HUES48 (cell line): ENCODE measurements around the gene ADGRG3.

Source experiments
- H3K27ac ChIP-seq: one replicate; pipeline ENCODE4 v1.7.0; 2013; ENCODE audit warnings: low read depth, low read length, inconsistent platforms
- H3K27me3 ChIP-seq: 2 replicates; pipeline ENCODE4 v1.6.1; 2013; ENCODE audit warnings: mild to moderate bottlenecking, low read length; ENCODE audit not compliant: control insufficient read depth, insufficient read depth
- H3K36me3 ChIP-seq: 2 replicates; pipeline ENCODE4 v1.6.1; 2013; ENCODE audit warnings: low read length; ENCODE audit not compliant: control insufficient read depth, insufficient read depth
- H3K4me1 ChIP-seq: 2 replicates; pipeline ENCODE4 v1.6.1; 2013; ENCODE audit warnings: mild to moderate bottlenecking, low read length; ENCODE audit not compliant: control insufficient read depth, insufficient read depth
- H3K4me3 ChIP-seq: 2 replicates; pipeline ENCODE4 v1.5.1; 2013; ENCODE audit warnings: mild to moderate bottlenecking, low read depth, low read length
- H3K9ac ChIP-seq: 2 replicates; pipeline ENCODE4 v1.6.1; 2013; ENCODE audit warnings: mild to moderate bottlenecking, low read depth, low read length, moderate library complexity
- H3K9me3 ChIP-seq: 2 replicates; pipeline ENCODE4 v1.6.1; 2013; ENCODE audit warnings: low read length; ENCODE audit not compliant: control insufficient read depth, insufficient read depth

ADGRG3 gene

DNA sequence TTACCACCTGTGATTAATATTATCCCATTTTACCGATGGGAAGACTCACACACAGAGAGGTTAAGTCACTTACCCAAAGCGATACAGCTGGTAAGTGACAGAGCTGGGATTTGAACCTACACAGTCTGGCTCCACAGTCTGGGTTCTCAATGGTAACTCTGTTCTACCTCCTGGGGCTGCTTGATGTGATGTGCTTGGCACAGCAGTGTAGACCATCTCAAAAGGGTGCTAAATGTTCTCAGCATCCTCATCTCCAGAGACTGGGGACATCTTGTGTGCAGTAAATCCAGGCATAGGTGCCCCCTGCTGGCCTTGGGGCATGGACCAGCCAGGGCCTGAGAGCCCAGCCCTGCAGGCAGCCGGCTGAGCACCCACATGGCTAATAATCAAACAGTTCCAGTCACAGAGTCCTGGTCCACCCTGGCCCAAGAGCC lies 52.1 kb downstream of the ADGRG3 start:
- Histone ChIP-seq H3K4me3 (no peak overlapping the region), H3K27ac (no peak overlapping the region), H3K4me1 (no peaks in the 10 kb centered on the region), H3K36me3 (no peaks in the 10 kb centered on the region), H3K9me3 (no peaks in the 10 kb centered on the region), H3K27me3 (no peaks in the 10 kb centered on the region), H3K9ac (no peak overlapping the region)

DNA sequence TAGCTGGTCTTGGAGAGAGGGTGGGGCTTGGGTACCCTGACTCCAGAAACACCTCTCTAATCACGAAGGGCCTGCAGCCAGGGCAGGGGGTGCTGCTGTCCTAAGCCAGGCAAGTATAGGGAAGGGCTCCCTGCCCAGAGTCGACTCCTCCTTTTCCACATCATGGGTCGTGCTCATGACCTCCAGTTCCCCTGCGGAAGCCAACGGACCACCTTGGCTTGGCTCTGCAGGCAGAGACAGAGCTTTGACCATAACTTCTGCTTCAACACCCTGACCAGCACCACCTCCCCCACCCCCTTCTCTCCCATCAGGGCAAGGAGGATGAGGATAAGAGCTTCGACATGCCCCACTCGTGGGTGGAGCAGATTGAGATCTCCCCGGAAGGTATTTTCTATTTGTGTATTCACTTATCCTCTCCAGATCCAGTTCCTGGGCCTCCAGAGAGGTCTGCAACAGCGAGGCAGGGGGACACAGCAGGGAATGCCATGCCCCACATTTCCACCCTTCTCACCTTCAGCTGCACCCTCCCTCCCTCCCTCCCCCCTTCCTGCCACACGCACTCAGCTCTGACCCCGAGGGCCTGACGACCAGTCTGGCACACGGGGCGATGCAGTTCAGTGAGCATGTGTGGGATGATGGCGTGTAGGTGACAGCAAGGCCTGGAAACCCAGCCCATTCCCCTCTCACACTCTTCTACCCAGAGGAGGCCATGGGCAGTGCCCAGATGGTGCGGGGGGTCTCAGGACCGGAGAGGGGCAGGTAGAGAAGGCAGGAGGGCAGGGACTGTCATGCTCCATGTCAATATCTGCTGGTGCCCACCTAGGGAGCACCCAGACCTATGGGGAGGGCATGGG lies 53.5 kb downstream of the ADGRG3 start:
- no peak overlapping the region for H3K27ac ChIP-seq
- H3K4me1 ChIP-seq, result no peaks in the 10 kb centered on the region
- H3K9ac ChIP-seq, result no peak overlapping the region

DNA sequence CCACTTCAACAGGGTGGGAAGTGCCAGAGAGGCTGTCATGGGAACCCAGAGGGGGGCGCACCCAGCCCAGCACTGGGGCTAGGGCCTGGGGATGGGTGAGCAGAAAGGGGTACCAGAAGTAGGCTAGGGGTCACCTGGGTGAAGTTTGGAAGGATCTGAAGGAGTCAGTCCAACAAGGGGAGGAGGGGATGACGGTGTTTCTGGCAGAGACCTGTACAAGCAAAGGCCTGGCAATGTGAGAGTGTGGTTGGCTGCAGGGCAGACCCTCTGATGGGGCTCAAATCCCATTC lies 54.0 kb downstream of the ADGRG3 start:
- no peak overlapping the region for H3K4me3 ChIP-seq
- H3K9ac ChIP-seq, result no peak overlapping the region
- H3K9me3 ChIP-seq, result no peaks in the 10 kb centered on the region
- no peaks in the 10 kb centered on the region for H3K36me3 ChIP-seq
- H3K27ac ChIP-seq, result no peak overlapping the region
- H3K27me3 ChIP-seq, result no peaks in the 10 kb centered on the region
- no peaks in the 10 kb centered on the region for H3K4me1 ChIP-seq

More for the DNA sequence above, 53.5 kb downstream of the ADGRG3 start:
- no peaks in the 10 kb centered on the region for H3K27me3 ChIP-seq
- H3K36me3 ChIP-seq, result no peaks in the 10 kb centered on the region
- H3K4me3 ChIP-seq, result no peak overlapping the region
- no peaks in the 10 kb centered on the region for H3K9me3 ChIP-seq

DNA sequence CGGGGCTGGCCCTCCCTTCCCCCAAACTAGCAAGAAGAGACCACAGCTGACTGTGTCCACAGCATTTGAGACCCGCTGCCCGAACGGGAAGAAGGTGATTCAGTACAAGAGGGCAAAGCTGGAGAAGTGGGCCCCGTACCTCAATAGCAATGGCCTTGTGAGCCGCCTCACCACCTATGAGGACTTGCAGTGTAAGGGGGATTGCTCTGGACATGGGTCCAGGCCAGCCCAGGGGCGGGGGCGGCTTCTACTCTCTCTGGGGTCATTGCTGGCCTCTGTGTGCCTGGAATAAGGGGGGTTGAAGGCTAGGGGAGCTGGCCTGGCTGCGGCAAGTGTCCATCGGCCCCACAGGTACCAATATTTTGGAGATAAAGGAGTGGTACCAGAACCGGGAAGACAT lies 54.5 kb downstream of the ADGRG3 start:
- Histone ChIP-seq H3K27ac (no peak overlapping the region), H3K9ac (no peak overlapping the region), H3K27me3 (no peaks in the 10 kb centered on the region), H3K4me3 (no peak overlapping the region), H3K9me3 (no peaks in the 10 kb centered on the region), H3K4me1 (no peaks in the 10 kb centered on the region), H3K36me3 (no peaks in the 10 kb centered on the region)

GRCh38 chr16:57723170-57723569 lies 55.1 kb downstream of the ADGRG3 start:
- Histone ChIP-seq H3K9ac (no peak overlapping the region), H3K9me3 (no peaks in the 10 kb centered on the region), H3K27me3 (no peaks in the 10 kb centered on the region), H3K27ac (no peak overlapping the region), H3K4me1 (no peaks in the 10 kb centered on the region), H3K36me3 (no peaks in the 10 kb centered on the region), H3K4me3 (no peak overlapping the region)

DNA sequence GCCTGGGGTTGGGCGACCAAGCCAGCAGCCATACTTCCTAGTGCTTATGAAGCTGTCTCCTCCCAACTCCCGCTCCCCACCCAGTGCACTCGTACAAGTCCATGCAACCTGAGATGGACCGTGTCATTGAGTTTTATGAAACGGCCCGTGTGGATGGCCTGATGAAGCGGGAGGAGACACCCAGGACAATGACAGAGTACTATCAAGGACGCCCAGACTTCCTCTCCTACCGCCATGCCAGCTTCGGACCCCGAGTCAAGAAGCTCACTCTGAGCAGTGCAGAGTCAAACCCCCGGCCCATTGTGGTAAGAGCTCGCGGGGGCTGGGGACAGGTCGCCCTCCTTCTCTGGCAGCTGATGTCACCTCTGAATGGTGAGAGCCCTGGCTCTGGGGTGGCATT lies 56.4 kb downstream of the ADGRG3 start:
- Histone ChIP-seq H3K27me3 (no peaks in the 10 kb centered on the region), H3K36me3 (no peaks in the 10 kb centered on the region), H3K9ac (no peak overlapping the region), H3K9me3 (no peaks in the 10 kb centered on the region), H3K4me1 (no peaks in the 10 kb centered on the region), H3K27ac (no peak overlapping the region), H3K4me3 (no peak overlapping the region)

DNA sequence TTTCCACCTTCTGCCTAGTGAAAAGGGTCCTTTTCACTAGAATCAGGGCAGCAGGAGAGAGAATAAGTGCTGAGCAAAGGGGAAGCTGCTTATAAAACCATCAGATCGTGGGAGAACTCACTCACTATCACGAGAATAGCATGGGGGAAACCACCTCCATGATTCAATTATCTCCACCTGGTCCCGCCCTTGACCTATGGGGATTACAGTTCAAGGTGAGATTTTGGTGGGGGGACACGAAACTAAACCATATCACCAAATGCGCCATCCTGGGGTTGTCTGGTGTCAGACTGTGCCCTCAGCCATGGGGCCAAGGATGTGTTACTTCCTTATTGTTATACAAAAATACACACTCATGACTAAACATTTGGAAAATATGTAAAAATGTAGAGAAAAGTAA lies 57.0 kb downstream of the ADGRG3 start:
- no peak overlapping the region for H3K9ac ChIP-seq
- no peaks in the 10 kb centered on the region for H3K4me1 ChIP-seq
- H3K9me3 ChIP-seq, result no peaks in the 10 kb centered on the region
- no peaks in the 10 kb centered on the region for H3K36me3 ChIP-seq
- no peak overlapping the region for H3K4me3 ChIP-seq
- H3K27ac ChIP-seq, result no peak overlapping the region
- no peaks in the 10 kb centered on the region for H3K27me3 ChIP-seq

DNA sequence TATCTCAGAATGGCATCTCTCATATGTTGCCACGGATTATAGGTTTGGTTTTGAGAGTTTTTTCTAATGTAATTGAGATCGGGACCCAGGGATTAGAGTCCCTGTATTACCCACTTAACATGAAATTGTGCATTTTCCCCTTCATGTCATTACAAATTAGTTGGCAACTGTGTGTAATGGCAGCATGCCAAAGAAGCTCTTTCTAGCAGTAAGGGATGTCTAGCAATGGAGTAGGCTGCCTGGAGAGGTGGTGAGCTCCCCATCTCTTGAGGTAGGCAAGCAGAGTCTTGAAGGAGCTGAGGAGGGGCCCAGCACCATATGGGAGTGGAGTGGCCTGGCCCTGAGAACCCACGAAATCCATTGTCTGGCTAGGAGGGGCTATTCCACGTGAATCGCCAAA lies 57.4 kb downstream of the ADGRG3 start:
- H3K9me3 ChIP-seq, result no peaks in the 10 kb centered on the region
- no peaks in the 10 kb centered on the region for H3K27me3 ChIP-seq
- no peak overlapping the region for H3K9ac ChIP-seq
- H3K36me3 ChIP-seq, result no peaks in the 10 kb centered on the region
- no peak overlapping the region for H3K4me3 ChIP-seq
- no peaks in the 10 kb centered on the region for H3K4me1 ChIP-seq
- H3K27ac ChIP-seq, result no peak overlapping the region

DNA sequence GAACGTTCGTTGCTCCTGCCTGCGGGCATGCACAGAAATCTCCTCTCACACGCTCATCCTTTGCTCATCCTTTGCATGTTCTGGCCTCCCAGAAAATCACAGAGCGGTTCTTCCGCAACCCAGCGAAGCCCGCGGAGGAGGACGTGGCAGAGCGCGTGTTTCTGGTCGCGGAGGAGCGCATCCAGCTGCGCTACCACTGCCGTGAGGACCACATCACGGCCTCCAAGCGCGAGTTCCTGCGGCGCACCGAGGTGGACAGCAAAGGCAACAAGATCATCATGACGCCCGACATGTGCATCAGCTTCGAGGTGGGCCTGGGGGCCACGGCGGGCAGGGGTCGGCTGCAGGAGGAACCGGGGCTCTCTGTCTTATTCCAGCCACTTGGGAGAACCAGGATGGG lies 57.9 kb downstream of the ADGRG3 start:
- Histone ChIP-seq H3K27ac (no peak overlapping the region), H3K27me3 (no peaks in the 10 kb centered on the region), H3K9me3 (no peaks in the 10 kb centered on the region), H3K36me3 (no peaks in the 10 kb centered on the region), H3K4me1 (no peaks in the 10 kb centered on the region), H3K9ac (no peak overlapping the region), H3K4me3 (no peak overlapping the region)

DNA sequence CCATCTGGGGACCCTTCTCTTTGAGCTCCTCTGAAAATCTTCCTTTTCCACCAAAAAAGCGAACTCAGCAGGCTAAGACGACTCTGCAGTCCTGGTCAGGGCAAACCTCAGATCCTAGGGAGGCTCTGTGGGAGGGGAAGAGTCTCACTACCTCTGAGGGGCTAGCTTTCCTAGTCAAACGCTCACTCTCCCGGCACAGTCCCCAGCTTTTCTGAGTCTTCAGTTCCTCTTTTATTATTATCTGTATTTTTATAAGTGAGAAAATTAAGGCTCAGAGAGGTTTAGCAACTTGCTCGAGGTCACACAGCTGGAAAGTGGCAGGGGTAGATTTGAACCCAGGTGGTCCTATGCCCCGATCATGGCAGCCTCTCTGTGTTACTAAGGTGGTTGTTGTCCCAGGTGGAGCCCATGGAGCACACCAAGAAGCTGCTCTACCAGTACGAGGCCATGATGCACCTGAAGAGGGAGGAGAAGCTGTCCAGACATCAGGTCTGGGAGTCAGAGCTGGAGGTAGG lies 58.4 kb downstream of the ADGRG3 start:
- no peak overlapping the region for H3K9ac ChIP-seq
- H3K9me3 ChIP-seq, result no peaks in the 10 kb centered on the region
- H3K27ac ChIP-seq, result no peak overlapping the region
- no peaks in the 10 kb centered on the region for H3K4me1 ChIP-seq
- H3K27me3 ChIP-seq, result no peaks in the 10 kb centered on the region
- H3K4me3 ChIP-seq, result no peak overlapping the region
- no peaks in the 10 kb centered on the region for H3K36me3 ChIP-seq

DNA sequence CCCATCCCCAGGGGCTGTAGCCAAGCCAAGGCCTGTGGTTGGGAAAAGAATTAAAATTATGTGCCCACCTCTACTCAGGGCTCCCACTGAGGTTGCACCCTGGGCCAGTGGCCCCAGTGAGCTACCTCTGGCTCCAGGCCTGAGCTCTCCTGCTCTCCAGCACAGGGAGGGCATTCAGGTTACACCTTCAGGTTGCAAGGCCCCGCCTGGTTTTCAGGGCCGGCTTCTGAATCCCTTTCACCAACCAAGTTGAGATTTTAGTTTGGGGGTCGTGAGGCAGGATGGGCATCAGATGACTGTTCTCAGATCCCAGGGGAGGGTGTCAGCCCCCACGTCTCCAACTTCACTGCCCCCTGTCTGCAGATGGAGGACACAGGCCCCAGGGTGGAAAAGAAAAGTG lies 59.5 kb downstream of the ADGRG3 start:
- Histone ChIP-seq H3K9ac (no peak overlapping the region), H3K27ac (no peak overlapping the region), H3K4me3 (no peak overlapping the region), H3K27me3 (no peaks in the 10 kb centered on the region), H3K36me3 (no peaks in the 10 kb centered on the region), H3K9me3 (no peaks in the 10 kb centered on the region), H3K4me1 (no peaks in the 10 kb centered on the region)
